Hepatic stellate cell (primary cell): ENCODE data around the gene DOCK2.

Experiments used
- DNase-seq: peaks from one replicate; pipeline ENCODE4 v3.0.0; 2011; ENCODE audit warnings: low spot score

The DOCK2 gene

GRCh38 chr5:169988947-169989346 is 351.9 kb downstream of the DOCK2 start:
- DNase-seq, result no peak

GRCh38 chr5:169989365-169989764 is 352.3 kb downstream of the DOCK2 start:
- no peak for DNase-seq

DNA sequence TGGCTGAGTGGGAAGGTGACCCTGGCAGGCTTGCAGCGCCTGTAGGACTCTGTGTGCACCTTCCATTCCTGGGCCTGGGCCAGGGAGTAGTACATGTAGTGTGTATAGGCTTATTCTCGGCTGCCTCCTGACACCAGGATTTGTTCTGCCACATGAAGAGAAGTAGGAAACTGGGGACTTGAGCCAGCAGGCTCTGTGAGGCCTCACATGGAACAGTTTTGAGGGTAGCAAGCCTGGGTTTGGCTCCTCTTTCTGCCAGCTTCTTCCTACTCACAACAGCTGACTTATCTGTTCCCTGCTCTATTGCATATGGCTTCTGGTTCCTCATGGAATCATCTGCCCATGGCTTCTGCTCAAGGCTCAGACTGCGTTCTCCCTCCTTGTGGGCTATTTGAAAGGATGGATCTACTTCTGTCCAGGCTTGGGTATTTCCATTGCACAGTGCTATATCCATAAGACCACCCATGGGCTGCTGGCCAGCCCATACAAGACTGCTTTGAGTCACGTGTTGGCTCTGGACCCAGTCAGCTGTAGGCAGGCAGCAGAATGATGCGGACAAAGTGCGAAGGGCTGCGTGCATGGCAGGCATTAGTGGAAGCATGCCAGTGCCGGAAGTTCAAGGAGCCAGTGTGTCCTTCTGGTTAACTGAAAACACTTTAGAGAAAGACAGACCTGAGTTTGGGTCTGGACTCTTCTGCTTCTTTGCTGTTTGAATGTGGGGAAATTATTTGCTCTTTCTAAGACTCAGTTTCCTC is 354.2 kb downstream of the DOCK2 start:
- DNase-seq, result no peak

GRCh38 chr5:169992789-169993484 is 355.9 kb downstream of the DOCK2 start:
- no peak for DNase-seq

DNA sequence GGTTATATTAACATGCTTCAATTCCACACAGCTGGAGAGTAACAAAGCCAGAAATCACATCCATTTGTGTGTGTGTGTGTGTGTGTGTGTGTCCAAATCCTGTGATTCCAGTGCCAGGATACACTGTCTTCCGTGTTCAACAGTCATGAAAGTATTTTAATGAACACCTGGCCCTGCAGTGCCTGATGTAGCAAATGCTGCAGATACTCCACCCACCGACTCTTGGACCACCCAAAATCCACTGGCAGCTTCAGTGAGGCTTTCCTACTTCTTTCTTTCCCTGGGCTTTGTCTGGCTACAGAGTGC is 356.4 kb downstream of the DOCK2 start:
- DNase-seq, result no peak

DNA sequence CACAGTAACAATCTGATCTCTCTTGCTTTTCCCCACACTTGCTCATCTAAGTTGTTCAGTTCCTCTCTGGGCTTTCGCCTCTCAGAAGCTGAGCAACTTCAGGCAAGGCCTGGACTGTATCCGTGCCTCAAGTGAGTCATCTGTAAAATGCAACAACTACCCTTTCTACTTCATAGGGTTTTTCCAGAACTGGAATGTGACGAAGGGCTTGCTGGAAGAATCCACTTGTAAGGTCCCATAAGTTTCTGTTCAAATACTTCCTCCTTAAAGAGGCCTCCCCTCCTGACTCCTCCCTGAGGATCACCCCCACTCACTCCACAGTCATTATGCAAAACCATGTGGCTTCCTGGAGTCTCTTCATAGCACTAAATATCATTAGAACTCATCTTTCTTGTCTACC is 360.7 kb downstream of the DOCK2 start:
- DNase-seq, result no peak

DNA sequence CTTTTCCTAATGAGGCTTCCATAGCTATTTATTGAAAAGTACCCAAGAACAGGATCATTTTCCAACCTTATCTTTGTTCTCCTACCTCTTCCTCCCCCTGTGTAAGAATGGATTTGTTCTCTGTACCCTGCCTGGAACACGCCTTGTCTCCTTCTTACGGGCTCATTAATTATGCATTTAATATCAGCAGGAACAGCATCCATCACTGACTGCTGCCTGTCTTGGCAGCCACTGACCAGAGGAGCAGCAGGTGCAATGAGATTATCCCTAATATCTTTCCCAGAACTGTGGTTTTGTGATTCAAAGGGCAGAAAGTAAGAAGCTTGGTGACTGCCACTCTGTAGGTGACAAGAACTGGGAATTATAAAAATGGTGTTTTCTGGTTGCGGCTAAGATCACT is 362.5 kb downstream of the DOCK2 start:
- DNase-seq, result no peak

GRCh38 chr5:170000155-170000554 is 363.1 kb downstream of the DOCK2 start:
- DNase-seq, result no peak

DNA sequence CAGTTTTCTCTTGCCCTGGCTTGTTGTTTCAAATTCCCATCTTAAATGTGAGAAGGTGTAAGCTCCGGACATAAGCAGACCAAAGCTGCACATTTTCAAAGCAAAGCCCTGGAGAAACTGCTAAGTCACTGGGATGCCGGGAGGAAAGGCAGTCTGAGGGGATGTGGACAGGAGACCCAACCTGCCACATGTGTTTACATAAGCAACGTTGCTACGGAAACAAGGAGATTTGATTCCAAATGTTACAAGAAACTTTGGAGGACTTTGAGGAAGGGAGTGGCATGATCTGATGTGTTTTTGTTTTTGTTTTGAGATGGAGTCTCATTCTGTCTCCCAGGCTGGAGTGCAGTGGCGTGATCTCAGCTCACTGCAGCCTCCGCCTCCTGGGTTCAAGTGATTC is 368.9 kb downstream of the DOCK2 start:
- DNase-seq, result no peak

DNA sequence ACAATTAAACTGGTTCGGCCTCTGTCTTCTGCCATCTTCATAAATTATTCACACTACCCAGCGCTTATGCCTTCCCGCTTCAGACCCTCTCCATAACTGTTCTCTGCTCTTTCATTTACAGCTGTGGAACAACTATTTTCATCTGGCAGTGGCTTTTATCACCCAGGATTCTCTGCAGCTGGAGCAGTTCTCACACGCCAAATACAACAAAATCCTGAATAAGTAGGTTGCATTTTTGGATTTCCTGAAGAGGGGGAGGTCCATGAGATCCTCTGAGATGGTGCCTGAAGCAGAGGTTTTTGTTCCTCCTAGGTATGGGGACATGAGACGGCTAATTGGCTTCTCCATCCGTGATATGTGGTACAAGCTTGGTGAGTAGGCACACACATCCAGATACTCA is 371.3 kb downstream of the DOCK2 start:
- DNase-seq, result no peak

- DNase-seq, result no peak
Measured at GRCh38 chr5:170010595-170010994, 373.5 kb downstream of the DOCK2 start.

DNA sequence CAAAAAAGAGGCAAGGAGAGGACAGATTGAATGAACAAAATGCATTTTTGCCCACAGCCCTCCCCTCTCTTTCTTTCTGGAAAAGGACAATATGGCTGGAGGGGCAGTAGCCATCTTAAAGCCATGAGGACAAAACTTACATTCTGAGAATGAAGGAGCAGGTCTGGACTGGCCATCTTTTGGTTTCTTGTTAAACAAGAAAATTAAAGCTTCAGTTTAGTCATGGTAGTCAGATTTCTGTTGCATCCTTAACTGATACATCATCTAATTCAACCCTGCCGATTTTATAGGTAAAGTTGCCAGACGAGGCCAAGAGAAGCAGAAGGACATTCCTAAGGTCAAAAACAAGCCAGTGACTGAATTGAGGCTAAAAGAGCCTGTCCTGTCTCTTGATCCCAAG is 374.7 kb downstream of the DOCK2 start:
- DNase-seq, result no peak

DNA sequence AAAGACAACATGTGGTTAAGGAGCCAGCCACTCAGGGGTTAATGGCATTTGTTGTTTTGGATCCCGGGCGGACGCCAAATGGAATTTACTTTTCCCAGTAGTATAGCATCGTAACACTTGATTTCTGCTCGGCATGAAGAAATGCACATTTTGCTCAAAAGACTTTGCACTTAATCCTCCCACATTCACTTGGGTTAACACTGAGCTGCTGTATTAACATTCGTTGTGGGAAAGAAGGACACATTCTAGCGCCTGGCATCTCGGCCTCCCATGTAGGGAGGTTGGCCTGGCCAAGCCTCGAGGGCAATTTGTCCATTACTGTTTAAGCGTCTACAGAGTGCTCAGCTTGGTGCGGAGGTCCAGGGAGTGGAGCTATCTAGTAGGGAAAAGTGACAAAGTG is 375.5 kb downstream of the DOCK2 start:
- DNase-seq, result no peak

DNA sequence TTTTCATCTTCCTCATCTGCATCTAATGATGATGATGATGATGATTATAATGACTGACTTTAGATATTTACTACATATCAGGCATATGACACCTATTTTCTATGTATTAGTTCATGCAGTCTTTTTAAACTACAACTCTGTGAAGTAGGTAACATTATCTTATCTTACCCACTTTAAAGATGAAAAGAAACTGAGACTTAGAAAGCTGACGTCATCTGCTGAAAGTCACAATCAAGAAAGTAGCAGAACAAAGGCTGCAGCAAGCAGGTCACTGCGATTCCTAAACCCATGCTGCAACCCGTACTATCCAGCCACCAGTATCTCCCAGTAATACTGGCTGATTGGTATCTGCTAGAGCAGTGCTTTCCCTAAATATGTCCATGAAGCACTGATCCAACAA is 383.3 kb downstream of the DOCK2 start:
- no peak for DNase-seq

GRCh38 chr5:170021506-170021905 is 384.4 kb downstream of the DOCK2 start:
- DNase-seq, result no peak

- no peak for DNase-seq
Measured at GRCh38 chr5:170025853-170026252, 388.8 kb downstream of the DOCK2 start.

- no peak for DNase-seq
Measured at GRCh38 chr5:170028124-170028523, 391.0 kb downstream of the DOCK2 start.

DNA sequence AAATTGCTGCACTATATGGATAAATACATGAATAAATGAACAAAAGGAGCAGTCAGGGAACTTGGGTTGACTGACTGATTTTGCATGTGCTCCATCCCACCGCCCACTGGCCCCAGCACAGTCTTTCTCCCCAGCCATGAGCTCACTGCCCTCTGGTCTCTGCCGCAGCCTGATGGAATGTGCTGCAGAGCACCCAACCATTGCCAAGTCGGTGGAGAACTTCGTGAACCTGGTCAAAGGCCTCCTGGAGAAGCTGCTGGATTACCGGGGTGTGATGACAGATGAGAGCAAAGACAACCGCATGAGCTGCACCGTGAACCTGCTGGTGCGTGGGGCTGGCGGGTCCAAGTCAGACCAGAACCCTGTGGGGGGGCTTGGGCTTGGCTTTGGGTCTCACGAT is 397.2 kb downstream of the DOCK2 start:
- DNase-seq, result no peak

DNA sequence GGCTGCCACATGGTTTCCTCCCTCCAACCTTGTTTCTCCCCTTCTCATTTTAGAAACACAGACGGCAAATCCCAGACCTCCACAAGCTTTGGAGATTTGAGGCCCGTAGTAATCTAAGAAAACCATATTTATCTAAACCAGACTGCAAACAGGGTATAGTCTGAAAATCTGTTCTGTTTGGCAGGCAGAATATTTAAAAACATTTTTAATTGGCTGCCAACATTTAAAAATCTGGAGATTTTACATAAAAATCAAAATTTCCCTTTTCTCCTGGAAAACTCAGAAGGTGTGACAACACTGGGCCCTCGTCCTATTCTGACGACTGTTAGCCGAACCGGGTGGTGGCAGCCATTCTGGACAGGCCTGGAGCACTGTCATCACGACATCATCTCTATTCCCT is 401.2 kb downstream of the DOCK2 start:
- no peak for DNase-seq

- DNase-seq, result no peak
Measured at GRCh38 chr5:170039830-170040229, 402.8 kb downstream of the DOCK2 start.

GRCh38 chr5:170046241-170046640 is 409.2 kb downstream of the DOCK2 start:
- no peak for DNase-seq

- DNase-seq, result no peak
Measured at GRCh38 chr5:170049713-170050112, 412.6 kb downstream of the DOCK2 start.

GRCh38 chr5:170053896-170054295 is 416.8 kb downstream of the DOCK2 start:
- DNase-seq, result no peak

- no peak for DNase-seq
Measured at GRCh38 chr5:170055606-170056005, 418.5 kb downstream of the DOCK2 start.
